HL-60 (cell line): ENCODE results near the gene CARMIL1.

Source experiments
- GABPA ChIP-seq: IDR thresholded peaks from 2 replicates; pipeline ENCODE4 v1.6.1; 2012; ENCODE audit warnings: low read depth
- POLR2AphosphoS5 ChIP-seq: IDR thresholded peaks from 2 replicates; pipeline ENCODE4 v1.6.1; 2012; ENCODE audit warnings: low read depth
- TF ChIP-seq, protein P1 (sequence below): IDR thresholded peaks from one replicate; pipeline ENCODE4 v1.5.1; 2011; ENCODE audit warnings: low read length, control low read depth, inconsistent platforms; ENCODE audit not compliant: insufficient read depth
- TF ChIP-seq, protein P2 (sequence below): IDR thresholded peaks from 2 replicates; pipeline ENCODE4 v1.6.1; 2012; ENCODE audit warnings: low read depth; ENCODE audit not compliant: insufficient replicate concordance

DNA sequence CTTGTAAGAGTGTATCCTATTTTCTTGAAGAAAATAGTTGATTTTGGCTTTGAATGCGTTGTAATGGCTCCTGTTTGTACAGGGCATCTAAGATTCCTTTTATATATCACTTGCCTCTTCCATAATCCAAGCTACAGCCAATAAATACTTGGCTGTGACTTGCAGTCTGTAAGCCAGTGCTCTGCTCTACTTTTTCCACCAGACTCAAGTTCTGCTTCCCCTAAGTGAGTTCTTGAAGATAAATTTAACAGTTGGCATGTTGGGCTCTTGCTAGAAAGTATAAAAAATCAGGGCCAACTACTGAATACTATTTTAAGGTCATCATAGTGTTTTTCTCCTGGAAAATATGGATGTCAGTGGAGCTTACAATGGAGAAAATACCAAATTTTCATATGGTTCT is 336.3 kb downstream of the CARMIL1 start:
- TF ChIP-seq, protein P1, sequence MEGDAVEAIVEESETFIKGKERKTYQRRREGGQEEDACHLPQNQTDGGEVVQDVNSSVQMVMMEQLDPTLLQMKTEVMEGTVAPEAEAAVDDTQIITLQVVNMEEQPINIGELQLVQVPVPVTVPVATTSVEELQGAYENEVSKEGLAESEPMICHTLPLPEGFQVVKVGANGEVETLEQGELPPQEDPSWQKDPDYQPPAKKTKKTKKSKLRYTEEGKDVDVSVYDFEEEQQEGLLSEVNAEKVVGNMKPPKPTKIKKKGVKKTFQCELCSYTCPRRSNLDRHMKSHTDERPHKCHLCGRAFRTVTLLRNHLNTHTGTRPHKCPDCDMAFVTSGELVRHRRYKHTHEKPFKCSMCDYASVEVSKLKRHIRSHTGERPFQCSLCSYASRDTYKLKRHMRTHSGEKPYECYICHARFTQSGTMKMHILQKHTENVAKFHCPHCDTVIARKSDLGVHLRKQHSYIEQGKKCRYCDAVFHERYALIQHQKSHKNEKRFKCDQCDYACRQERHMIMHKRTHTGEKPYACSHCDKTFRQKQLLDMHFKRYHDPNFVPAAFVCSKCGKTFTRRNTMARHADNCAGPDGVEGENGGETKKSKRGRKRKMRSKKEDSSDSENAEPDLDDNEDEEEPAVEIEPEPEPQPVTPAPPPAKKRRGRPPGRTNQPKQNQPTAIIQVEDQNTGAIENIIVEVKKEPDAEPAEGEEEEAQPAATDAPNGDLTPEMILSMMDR, result no peak
- TF ChIP-seq, protein P2, sequence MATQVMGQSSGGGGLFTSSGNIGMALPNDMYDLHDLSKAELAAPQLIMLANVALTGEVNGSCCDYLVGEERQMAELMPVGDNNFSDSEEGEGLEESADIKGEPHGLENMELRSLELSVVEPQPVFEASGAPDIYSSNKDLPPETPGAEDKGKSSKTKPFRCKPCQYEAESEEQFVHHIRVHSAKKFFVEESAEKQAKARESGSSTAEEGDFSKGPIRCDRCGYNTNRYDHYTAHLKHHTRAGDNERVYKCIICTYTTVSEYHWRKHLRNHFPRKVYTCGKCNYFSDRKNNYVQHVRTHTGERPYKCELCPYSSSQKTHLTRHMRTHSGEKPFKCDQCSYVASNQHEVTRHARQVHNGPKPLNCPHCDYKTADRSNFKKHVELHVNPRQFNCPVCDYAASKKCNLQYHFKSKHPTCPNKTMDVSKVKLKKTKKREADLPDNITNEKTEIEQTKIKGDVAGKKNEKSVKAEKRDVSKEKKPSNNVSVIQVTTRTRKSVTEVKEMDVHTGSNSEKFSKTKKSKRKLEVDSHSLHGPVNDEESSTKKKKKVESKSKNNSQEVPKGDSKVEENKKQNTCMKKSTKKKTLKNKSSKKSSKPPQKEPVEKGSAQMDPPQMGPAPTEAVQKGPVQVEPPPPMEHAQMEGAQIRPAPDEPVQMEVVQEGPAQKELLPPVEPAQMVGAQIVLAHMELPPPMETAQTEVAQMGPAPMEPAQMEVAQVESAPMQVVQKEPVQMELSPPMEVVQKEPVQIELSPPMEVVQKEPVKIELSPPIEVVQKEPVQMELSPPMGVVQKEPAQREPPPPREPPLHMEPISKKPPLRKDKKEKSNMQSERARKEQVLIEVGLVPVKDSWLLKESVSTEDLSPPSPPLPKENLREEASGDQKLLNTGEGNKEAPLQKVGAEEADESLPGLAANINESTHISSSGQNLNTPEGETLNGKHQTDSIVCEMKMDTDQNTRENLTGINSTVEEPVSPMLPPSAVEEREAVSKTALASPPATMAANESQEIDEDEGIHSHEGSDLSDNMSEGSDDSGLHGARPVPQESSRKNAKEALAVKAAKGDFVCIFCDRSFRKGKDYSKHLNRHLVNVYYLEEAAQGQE, result no peak
- TF ChIP-seq POLR2AphosphoS5 (no peak), GABPA (no peak)
